Measurements from ENCODE around the gene FNTB. TPM values are rescaled to one million over a fixed set of nuclear protein-coding genes. Genes with fewer than 3 reads are reported as not detected.

FNTB gene
- polyA plus RNA-seq, 1 experiment = 17.3 TPM

DNA sequence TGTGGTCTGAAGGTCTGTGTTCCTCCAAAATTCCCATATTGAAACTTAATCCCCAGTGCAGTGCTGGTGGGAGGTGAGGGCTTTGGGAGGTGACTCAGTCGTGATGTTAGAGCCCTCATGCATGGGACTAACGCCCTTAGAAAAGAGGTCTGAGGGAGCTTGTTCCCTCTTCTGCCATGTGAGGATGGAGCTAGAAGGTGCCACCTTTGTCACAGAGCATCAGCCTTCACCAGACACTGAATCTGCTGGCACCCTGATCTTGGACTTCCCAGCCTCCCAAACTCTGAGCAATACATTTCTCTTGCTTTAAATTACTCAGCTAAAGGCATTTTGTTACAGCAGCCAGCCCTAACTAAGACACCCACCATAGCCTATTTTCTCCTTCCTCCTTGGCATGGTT lies 28.5 kb upstream of the FNTB start:
- ChIA-PET POLR2A (no interaction called here), CTCF (interaction anchor here (0.8 kb wide), 1 partner anchor 26 kb away, joined by 3 read pairs; no protein-coding TSS in a partner anchor)
- H3K27ac ChIP-seq (ENCODE audit: low read depth, low read length) = no peak overlapping the region

DNA sequence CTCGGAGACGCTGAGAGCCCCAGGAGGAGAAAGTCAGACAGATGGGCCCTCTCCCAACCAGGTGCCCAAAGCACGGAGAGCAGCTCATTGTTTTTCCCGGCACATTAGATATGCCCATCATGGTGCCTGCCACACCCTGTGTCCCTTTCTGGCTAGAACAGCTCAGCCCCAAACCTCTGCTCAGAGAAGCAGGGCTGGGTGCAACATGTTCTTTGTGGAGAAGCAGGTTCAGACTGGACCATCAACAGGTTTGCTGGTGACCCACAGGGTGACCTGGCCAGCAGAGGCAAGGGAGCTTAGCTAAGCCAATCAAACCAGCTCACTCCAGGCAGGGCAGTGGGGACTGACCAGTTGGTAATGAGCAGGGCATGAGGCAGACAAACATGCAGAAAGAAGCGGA lies 28.0 kb upstream of the FNTB start:
- no peak for DNase-seq (ENCODE audit: low read depth, low spot score)
- Histone ChIP-seq H3K9me3 (ENCODE audit: control insufficient read depth, insufficient read depth, low read length) (no peaks in the 10 kb centered on the region), H3K4me3 (ENCODE audit: low read depth, low read length) (no peak overlapping the region), H3K27ac (ENCODE audit: low read depth, low read length) (no peak overlapping the region), H3K27me3 (ENCODE audit: control insufficient read depth, insufficient read depth, low read length) (no peaks in the 10 kb centered on the region)
- POLR2A ChIA-PET = no interaction called here
- CTCF ChIA-PET = interaction anchor here (0.8 to 1.3 kb wide), 2 partner anchors 25 to 28 kb away, joined by 3 read pairs; partner anchors contain the start of gene FNTB
- TF ChIP-seq, protein P1, sequence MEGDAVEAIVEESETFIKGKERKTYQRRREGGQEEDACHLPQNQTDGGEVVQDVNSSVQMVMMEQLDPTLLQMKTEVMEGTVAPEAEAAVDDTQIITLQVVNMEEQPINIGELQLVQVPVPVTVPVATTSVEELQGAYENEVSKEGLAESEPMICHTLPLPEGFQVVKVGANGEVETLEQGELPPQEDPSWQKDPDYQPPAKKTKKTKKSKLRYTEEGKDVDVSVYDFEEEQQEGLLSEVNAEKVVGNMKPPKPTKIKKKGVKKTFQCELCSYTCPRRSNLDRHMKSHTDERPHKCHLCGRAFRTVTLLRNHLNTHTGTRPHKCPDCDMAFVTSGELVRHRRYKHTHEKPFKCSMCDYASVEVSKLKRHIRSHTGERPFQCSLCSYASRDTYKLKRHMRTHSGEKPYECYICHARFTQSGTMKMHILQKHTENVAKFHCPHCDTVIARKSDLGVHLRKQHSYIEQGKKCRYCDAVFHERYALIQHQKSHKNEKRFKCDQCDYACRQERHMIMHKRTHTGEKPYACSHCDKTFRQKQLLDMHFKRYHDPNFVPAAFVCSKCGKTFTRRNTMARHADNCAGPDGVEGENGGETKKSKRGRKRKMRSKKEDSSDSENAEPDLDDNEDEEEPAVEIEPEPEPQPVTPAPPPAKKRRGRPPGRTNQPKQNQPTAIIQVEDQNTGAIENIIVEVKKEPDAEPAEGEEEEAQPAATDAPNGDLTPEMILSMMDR (IDR thresholded peaks at IDR 0.05; ENCODE audit: low read depth, low read length) = no peak

More for the DNA sequence above, 28.5 kb upstream of the FNTB start:
- no peak for DNase-seq (ENCODE audit: low read depth, low spot score)
- H3K27me3 ChIP-seq (ENCODE audit: control insufficient read depth, insufficient read depth, low read length) = no peaks in the 10 kb centered on the region
- H3K9me3 ChIP-seq (ENCODE audit: control insufficient read depth, insufficient read depth, low read length) = no peaks in the 10 kb centered on the region
- TF ChIP-seq, protein P1 (IDR thresholded peaks at IDR 0.05; ENCODE audit: low read depth, low read length) = no peak
- H3K4me3 ChIP-seq (ENCODE audit: low read depth, low read length) = no peak overlapping the region

DNA sequence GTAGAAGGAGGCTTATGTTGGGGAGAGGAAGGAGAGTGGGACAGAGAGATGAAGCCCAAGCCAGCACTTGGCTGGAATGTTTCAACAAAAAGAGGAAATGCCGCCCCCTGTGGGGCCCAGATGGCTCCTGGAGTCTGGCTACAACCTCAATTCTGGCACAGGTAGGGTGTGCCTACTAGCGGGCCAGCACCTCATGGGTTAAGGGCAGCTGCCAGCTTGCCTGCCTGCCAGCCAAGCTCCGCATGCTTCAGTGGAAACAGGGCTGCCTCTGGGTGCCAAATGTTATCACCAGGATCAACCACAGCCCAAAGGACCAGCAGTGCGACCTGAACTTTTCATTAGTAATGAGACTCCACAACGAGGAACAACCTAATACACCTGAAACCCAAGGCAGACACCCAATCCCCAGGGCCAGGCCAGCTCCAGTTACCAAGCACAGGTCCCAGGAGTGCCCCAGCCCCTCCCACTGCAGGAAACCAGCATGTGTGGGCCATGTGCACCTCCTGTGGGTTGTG lies 25.9 kb upstream of the FNTB start:
- CTCF ChIA-PET = interaction anchor here (0.6 kb wide), 1 partner anchor 15 kb away, joined by 3 read pairs; no protein-coding TSS in a partner anchor

DNA sequence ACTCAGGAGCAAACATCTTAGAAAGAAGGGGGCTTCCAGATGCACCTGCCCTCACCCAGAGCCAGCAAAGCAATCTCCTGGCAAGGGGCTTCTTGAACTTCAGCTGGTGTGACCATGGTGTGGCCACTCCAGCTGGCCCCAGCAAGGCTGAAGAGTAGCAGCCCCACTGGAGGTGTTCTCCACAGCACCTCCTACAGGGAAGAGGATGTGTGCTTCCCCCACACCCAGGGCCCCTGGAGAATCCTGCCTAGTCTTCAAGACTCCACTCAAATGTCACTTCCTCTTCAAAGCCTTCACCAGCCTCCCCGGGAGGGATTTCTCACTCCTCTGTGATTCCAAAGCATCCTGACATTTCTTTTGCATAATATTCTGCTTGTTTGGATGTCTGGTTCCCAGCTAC lies 23.1 kb upstream of the FNTB start:
- TF ChIP-seq, protein P1 (IDR thresholded peaks at IDR 0.05; ENCODE audit: low read depth, low read length) = no peak
- ChIA-PET CTCF (interaction anchor here (0.5 kb wide), 1 partner anchor 19 kb away, joined by 3 read pairs; no protein-coding TSS in a partner anchor), POLR2A (no interaction called here)
- Histone ChIP-seq H3K4me3 (ENCODE audit: low read depth, low read length) (no peak overlapping the region), H3K9me3 (ENCODE audit: control insufficient read depth, insufficient read depth, low read length) (no peaks in the 10 kb centered on the region), H3K27ac (ENCODE audit: low read depth, low read length) (no peak overlapping the region), H3K27me3 (ENCODE audit: control insufficient read depth, insufficient read depth, low read length) (no peaks in the 10 kb centered on the region)
- no peak for DNase-seq (ENCODE audit: low read depth, low spot score)

More for the DNA sequence above, 25.9 kb upstream of the FNTB start:
- H3K4me3 ChIP-seq (ENCODE audit: low read depth, low read length) = no peak overlapping the region
- POLR2A ChIA-PET = no interaction called here
- no peak overlapping the region for H3K27ac ChIP-seq (ENCODE audit: low read depth, low read length)
- no peaks in the 10 kb centered on the region for H3K27me3 ChIP-seq (ENCODE audit: control insufficient read depth, insufficient read depth, low read length)
- no peaks in the 10 kb centered on the region for H3K9me3 ChIP-seq (ENCODE audit: control insufficient read depth, insufficient read depth, low read length)
- TF ChIP-seq, protein P1 (IDR thresholded peaks at IDR 0.05; ENCODE audit: low read depth, low read length) = no peak
- no peak for DNase-seq (ENCODE audit: low read depth, low spot score)

DNA sequence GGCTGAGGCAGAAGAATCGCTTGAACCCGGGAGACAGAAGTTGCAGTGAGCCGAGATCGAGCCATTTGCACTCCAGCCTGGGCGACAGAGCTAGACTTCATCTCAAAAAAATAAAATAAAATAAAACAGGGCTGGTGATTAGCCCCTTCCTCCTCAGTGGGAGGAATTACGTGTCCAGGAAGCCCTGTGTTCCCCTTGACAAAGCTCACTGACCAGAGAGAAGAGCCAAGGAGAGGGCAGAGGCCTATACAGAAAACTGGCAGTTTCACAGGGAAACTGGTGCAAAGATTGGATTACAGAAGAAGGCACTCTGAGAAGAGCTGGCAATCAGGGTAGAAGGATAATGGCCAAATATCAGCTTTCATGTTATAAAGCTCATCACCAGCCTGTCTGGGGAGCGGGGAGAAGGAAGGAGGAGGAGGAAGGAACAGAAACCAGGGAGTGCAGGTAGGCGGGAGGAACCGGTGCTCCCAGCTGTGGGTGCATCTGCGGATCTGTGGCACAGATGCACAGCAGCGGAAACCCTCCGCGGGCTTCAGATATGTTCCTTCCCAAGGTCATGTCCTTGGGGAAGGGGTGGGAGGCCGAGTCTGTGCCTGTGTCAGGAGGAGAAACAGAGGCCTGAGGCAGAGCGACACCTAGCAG lies 21.2 kb upstream of the FNTB start:
- H3K27me3 ChIP-seq (ENCODE audit: control insufficient read depth, insufficient read depth, low read length) = peaks cover 3% of the 10 kb centered on the region
- POLR2A ChIA-PET = no interaction called here
- CTCF ChIA-PET = interaction anchor here (1.7 kb wide), 1 partner anchor 54 kb away, joined by 5 read pairs; no protein-coding TSS in a partner anchor
- no peak for DNase-seq (ENCODE audit: low read depth, low spot score)
- no peak overlapping the region for H3K4me3 ChIP-seq (ENCODE audit: low read depth, low read length)
- H3K27ac ChIP-seq (ENCODE audit: low read depth, low read length) = no peak overlapping the region
- TF ChIP-seq, protein P1 (IDR thresholded peaks at IDR 0.05; ENCODE audit: low read depth, low read length) = no peak
- no peaks in the 10 kb centered on the region for H3K9me3 ChIP-seq (ENCODE audit: control insufficient read depth, insufficient read depth, low read length)
